Fibroblast of gingiva (primary cell): Measurements from ENCODE around the gene ZNF652.
"Not testable (repeated sequence)": the region's sequence is repeated elsewhere in the genome, so short reads cannot be mapped to it uniquely, and the experiment has no call there.

ENCODE experiments used
- DNase-seq: peaks from one replicate; pipeline ENCODE4 v3.0.0-alpha.2; 2011; ENCODE audit warnings: low read depth

Gene ZNF652

DNA sequence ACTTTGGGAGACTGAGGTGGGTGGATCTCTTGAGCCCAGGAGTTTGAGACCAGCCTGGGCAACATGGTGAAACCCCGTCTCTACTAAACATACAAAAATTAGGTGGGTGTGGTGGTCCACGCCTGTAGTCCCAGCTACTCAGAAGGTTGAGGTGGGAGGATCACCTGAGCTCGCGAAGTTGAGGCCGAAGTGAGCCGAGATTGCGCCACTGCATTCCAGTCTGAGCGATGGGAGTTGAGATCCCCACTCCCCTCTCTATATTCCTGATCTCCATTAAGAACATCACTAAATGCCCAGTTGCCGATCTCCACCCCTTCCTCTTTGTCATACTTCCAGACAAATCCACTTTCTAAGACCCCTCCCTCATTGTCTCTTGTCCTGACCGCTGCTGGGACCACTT, 24.3 kb upstream of the ZNF652 start:
- DNase-seq: no peak

DNA sequence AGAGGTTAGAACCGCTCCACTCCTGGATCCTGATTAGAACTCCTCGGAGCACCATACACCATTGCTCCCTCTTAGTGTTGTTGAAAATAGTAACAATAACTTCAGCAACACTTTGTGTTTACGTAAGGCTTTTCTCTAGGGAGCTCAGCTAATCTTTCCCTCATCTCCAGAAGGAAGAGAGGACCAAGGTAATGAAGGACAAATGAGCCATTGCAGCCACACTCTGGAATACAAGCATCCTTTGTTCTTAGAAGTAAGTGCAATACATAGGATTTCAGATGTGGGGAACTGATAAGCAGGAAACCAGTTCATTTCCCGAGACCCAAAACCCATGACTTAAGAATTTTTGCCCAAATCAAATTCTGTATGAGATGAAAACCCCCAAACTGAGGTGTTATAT, 22.9 kb upstream of the ZNF652 start:
- DNase-seq: no peak

DNA sequence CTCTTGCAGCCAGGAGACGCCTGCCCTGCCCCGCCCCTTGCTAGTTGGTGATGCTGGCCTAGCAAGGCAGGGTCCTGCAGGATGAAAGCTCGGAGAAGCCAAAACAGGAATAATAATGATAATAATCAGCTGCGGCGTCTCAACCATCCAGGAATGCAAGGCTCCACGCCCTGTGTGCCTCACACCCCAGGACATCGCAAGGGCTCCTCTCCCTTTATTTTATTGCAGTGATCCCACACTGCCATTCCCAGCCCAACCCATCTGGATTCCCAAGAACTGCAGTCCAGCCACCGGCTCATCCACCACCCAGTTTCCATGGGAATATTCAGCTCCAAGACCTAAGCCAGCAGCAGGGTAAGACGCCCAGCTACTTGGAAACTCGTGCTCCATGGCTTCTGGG, 21.0 kb upstream of the ZNF652 start:
- no peak for DNase-seq

DNA sequence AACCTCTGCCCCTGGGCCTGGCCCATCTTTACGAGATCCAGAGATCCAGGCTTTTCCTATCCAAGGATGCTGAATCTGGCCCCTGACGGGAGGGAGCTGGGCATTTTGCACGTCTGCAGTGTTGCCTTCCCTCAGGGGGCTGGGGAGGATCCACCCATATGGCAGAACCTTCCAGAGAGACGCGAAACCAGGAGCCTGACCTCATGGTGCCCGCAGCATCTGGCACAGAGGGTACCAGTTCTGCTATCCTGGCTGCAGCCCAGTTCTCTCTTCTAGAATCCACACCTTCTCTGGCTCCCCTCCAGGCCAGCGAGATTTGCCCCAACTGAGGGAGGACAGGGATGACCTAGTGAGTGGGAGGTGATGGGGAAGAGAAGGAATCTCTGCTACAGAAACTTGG, 20.5 kb upstream of the ZNF652 start:
- no peak for DNase-seq

DNA sequence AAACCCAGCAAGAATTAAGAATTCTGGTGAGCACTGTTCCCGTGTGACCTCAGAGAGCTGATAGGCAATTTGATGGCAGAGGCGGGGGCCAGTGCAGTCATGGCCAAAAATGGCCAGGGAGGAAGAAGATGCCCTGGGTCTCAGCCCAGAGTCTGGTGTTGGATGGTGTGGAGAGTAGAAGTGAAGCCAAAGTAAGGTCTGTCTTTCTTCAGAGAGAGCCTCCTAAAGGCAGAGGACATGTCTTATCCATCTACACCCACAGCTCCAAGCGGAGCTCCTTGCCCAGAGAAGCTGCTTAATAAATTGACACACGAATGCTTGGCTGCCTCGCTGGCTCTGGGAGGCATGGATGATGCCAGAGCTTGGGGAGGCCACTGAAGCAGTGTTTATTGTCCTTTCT, 19.7 kb upstream of the ZNF652 start:
- no peak for DNase-seq

DNA sequence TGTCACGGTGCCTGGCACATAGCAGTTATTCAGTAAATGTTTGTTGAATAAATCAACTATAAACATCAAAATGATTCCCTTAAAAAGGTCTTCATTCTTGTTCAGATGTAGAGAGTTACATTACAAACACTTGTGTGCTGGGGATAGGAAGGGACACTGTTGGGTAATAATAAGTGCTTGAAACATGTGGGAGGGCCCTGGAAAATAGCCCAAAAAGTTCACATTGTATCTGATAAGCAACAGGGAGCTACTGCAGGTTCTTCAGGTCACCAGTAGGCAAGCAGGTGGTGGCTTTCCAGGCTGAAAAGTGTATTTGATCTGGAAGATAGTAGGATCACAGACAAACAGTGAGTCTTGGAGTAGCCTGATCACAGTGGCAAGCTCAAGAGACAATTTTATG, 19.0 kb upstream of the ZNF652 start:
- DNase-seq: no peak

DNA sequence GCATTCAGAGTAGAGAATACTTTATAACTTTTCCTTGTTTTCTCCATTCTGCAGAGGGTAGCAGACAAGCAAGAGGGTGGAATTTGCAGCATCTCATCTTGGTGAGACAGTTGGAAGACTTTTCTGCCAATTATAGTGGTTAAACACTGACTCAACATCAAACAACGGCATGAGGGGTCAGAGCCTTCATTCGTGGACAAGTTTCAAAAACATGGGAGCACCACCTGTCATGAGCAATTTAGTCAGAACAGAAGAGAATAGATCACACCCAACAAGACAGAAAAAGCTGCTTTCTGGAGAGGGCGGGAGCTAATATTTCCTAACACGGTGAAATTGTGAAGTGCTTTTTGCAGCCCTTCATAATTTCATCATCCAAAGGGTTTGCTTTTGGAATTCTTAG, 17.9 kb upstream of the ZNF652 start:
- no peak for DNase-seq

DNA sequence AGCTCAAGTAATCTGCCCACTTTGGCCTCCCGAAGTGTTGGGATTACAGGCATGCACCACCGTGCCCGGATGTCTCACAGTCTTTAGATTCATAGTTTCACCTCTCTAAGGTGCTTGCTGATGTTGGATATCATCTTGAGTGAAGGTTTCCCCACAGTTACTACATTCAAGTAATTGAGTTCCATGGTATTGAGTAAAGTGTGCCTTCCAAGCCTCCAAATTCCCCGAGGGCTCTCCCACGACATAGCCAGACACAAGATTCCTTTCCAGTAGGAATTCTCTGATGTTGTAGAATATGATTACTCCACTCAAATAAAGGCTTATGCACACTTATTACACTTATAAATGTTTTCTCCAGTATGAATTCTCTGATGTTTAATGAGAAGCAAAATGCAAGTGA, 16.3 kb upstream of the ZNF652 start:
- no peak for DNase-seq

DNA sequence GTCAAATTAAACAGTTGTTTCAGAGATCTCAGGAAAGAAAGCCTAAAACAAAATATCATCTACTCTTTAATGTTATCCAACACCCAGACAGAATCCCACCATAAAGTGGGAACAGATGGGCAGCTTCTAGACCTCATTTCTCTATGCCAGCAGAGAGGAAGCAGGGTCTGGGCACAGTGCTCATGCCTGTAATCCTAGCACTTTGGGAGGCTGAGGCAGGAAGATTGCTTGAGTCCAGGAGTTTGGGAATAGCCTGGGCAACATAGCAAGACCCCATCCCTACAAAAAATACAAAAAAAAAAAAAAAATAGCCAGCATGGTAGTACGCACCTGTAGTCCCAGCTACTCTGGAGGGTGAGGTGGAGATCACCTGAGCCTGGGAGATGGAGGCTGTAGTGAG, 13.5 kb upstream of the ZNF652 start:
- DNase-seq: no peak

DNA sequence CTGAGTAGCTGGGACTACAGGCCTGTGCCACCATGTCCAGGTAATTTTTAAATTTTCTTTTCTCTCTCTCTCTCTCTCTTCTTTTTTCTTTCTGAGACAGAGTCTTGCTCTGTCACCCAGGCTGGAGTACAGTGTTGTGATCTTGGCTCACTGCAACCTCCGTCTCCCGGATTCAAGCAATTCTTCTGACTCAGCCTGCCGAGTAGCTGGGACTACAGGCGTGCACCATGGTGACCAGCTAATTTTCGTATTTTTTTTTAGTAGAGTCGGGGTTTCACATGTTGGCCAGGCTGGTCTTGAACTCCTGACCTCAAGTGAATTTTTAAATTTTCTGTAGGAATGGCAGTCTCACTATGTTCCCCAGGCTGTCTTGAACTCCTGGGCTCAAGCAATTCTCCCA, 11.1 kb upstream of the ZNF652 start:
- DNase-seq: no peak

DNA sequence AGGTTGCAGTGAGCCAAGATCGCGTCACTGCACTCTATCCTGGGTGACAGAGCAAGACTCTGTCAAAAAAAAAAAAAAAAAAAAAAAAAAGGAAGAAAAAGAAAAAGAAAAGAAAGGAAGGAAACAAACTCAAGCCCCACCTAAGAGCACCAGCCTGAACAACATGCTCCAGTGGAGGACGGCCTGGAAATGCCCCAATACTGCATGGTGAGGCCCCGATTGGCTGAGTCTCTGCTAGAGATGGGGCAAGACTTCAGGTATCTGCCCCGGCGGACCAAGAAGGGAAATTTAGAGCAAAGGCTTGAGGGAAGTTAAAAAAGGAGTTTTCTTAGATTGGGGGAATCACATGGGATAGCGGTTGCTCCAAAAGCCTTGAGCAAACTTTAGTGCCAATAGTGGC, 10.4 kb upstream of the ZNF652 start:
- DNase-seq: no peak

DNA sequence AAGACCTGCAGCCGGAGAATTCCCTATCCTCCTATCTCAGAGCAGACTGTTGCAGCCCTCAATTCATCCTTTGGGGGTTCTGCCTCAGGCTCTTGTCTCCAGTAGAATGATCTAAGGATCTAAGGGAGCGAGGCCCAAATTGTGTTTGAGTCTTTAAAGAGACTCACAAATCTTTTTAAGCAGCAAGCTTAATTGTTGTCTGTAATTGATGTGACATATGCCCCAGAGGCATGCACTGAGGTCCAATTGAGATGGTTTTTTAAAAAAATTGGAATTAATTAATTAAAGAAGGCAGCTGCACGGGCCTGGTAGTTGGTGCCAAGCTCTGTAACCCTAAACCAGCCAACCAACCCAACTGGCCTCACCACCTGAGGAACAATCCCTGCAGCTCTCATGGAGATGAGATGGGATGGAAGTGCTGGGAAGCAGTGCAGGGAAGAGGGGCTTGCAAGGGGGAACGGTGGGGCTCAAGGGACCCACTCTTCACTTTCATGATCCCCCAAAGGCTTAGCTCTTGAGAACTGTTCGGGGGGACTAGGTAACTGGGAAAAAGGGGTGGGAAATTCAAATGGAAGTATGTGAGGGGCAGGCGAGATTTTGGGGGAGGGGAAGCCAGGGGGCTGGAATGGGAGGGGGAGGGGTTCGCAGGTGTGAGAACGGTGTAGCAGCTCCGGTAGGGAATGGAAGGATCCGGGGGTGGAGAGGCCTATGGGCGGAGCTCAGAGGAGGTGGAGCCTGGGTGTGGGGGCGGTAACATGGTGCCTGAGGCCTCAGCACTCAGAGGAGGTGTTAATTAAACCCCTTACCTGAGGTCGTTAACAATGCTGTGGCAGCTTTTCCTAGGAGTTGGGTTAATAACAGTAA, 9.2 kb upstream of the ZNF652 start:
- DNase-seq: no peak

DNA sequence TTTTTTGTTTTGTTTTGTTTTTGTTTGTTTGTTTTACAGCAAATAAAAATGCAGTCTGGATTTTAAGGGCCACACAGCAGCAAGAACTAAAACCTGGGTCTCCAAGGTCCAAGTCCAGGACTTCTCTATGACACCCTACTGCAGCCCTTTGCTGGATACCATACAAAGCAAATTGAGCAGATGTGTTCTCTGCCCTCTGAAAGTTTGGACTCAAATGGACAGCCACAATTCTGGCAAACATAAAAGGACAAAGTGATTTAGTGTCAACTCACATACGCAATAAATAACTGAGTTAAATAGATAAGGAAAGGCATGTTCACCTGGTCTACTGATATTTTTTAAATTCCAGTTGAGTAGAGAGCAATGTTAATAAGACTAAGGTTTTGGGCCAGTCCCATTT, 7.7 kb upstream of the ZNF652 start:
- no peak for DNase-seq

DNA sequence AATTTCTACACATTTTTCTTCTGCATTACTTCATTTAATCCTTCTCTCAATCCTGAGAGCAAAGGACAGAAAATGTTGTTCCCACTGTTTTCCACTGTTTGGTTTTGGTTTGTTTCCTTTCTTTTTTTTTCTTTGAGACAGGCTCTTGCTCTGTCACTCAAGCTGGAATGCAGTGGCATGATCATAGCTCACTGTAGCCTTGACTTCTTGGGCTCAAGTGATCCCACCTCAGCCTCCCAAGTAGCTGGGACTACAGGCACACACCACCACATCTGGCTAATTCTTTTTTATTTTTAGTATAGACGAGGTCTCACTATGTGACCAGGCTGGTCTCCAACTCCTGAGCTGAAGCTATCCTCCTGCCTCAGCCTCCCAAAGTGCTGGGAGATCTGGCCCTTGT, 7.0 kb upstream of the ZNF652 start:
- no peak for DNase-seq

DNA sequence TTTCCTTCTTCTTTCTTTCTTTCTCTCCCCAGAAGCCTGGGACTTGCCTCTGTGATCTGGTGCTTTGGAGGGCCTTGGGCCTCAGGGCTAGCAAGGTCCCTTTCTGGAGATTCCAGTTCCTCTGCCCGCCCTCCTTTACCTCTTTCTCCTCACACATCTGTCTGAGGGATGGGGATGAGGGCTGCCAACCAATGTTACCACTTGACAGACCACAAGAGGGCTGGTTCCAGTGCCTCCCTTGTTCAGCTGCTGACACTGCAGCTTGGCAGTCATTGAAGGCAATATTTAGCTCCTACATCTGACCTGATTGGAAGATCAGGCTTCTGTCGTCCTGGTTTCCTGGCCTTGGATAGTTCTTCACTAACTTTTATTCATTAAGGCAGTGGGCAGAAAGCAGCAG, 3.6 kb upstream of the ZNF652 start:
- DNase-seq: no peak

DNA sequence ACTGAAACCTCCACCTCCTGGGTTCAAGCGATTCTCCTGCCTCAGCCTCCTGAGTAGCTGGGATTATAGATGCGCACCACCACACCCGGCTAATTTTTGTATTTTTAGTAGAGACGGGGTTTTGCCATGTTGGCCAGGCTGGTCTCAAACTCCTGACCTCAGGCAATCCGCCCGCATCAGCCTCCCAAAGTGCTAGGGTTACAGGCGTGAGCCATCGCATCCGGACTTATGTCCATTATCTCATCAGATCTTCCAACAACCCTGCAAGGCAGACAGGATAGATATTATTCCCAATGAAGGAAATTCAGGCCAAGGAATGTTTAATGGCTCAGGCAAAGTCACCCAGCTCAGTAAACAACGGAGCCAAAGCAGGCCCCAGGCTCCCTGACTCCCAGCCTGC, 3.1 kb upstream of the ZNF652 start:
- not testable (repeated sequence) for DNase-seq

DNA sequence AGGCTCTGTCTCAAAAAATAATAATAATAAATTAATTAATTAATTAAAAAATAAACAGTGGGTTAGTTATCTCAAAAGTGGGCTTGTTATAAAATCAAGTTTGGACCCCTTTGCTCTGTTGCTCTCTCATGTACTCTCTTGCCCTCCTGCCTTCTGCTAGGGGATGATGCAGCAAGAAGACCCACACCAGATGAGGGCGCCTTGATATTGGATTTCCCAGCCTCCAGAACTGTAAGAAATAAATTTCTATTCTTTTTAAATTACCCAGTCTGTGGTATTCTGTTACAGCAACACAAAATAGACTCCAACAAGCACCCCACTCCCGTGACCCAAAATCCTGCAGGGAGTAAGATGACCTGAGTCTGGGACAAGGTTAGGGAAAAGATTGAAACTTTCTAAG, 2.1 kb upstream of the ZNF652 start:
- DNase-seq: no peak

DNA sequence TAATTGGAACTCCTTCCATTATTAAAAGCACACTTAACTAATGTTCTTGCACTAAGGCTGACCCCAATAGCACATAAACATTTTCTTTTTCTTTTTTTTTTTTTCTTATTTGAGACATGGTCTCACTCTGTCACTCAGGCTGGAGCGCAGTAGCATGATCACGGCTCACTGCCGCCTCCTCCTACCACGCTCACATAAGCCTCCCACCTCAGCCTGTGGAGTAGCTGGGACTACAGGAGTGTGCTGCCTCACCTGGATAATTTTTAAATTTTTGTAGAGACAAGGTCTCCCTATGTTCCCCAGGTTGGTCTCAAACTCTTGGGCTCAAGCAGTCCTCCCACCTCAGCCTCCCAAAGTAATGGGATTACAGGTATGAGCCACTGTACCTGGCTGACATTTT, 1.2 kb upstream of the ZNF652 start:
- DNase-seq: no peak

DNA sequence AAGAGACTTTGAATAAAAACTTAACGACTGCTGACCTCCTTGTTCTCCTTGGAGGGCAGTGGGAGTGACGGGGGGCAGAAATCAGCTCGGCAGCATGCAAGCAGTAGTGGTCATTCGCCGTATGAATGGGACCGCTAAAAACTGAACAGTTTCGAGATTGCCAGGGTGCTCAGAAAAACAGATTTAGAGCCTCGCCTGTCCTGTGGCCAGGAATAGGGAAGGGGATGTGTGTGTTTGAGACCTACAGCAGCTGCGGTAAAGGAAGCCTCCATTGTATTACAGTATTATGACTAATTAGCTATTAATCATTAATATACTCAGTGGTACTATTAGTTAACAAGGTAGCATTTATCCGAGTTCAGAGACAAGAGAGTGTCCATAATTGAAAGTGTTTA, 670 bp upstream of the ZNF652 start:
- DNase-seq: no peak

DNA sequence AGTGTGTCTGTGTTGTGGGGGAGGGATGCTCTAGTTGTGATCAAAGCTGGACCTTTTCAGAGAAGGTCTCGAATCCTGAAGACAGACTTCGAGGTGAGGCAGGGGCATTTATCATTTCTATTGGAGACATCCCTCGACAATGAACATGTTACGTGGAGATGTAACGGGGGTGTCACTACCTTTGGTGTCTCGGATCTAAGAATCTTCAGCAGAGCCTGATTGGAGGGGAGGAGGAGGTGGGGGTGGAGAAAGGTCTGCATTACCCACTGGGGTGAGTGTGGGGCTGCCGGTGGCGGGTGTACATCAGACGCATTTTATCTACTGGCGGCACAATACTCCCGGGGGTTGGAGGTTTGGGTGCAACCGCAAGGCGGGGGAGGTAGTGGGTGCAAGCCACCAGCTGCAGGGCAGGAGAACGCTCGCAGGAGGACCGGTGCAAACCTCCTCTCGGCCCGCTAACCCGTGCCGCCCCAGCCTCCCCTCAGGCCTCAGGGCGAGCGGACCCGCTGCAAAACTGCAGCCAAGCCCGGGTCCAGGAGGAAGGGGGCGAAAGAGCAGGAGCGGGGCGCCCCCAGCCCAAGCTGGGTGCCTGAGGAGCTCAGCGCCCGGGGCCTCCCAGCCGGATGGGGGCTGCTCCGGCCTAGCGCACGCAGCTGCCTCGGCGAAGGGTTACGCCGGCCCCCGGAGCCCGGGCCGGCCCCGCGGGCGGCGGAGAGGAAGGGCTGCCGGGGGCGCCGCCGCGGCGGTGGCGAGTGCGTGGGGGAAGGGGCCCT, 735 bp downstream of the ZNF652 start:
- DNase-seq: no peak

DNA sequence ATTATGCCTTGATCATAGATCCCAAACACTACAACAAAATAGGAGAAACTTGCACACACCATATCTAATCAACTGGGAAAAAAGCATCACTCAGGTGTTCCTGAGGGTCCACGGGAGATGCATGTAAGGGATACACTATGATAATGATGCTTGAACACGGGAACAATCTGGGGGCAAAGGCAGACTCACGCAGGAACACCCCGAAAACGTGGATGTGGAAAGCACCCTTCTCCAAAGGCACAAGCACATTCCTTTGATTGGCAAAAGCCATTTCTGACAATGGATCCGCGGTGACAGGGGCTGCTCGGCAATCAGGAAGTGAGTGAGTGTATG, 1.3 kb downstream of the ZNF652 start:
- DNase-seq: no peak

DNA sequence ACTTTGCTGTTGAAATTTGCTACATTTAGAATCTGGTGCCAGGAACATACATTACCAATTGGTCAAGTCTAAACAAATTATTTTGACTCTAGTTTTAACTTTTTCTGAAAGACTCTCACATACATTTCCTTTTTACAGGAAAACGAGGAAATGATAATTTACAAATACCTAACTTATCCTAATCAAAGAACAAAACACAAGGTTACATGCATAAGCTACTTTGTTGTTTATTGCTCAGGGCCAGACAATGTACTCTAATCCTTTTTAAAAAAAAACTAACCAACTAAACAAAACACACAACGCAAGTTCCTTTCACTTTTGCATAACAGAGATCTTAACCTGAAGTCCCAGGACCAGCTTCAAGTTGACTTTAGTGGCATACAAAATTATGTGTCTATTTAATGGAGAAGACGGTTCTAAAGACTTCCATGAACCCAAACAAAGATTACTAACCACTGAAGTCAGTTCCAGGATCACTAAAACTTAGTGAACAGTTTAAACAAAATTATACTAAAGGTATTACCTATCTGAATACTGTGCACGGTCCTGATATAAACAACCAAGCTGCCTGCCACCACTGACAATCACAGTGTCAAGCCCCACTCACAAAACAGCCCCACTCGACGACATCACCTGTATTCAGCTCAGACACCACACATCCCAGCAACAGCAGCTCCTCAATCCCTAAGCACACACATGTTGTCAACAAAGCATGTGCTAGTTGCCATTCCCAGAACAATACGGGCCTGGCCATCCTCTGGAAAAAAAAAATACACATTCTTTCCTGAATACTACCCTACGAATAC, 1.9 kb downstream of the ZNF652 start:
- DNase-seq: no peak

DNA sequence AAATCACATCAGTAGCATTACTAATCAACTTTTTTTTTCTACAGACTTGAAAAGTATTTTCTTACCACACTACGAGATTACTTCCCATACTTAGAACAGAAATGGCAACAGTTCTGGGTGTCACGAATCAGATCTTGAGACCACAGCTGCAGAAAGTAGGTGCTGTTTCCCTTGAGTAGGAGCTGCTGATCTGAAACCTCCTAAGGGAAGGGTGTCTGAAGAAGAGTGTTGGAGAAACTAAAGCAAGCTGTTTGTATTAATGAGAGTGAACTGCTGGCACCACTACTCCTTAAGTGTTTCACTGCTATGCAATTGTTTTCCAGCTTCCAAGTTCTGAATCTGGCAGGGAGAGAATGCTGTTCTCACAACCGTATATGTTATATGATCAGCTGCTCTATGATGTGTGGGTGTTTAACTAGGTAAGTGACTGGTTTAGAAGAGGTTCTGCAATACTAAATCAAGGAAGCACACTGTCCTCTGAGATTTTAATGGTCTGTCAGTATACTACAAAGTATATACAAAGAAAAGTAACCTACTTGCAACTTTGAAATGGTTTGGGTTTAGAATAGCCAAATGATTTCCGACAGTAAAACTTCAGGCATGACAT, 3.3 kb downstream of the ZNF652 start:
- DNase-seq: no peak
